HG02884 (cell line): ENCODE measurements around the gene VTN.

Experiments used
- ATAC-seq: cut with Tn5 transposase; IDR thresholded peaks from one replicate; pipeline ENCODE4 v1.9.1; 2021; ENCODE audit warnings: mild to moderate bottlenecking, moderate library complexity; ENCODE audit not compliant: unreplicated experiment

Gene VTN

DNA sequence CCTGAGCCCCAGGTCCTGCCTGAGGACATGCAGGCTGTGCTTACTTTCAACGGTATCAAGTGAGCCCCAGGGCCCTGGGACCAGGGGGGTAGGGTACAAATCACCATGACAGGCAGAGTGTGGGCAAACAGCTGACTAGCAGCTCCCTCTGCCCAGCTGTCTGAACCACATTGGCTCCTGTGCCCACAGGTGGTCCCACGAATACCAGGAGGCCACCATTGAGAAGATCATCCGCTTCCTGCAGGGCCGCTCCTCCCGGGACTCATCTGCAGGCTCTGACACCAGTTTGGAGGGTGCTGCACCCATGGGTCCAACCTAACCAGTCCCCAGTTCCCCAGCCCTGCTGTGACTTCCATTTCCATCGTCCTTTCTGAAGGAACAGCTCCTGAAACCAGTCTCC is 25.9 kb upstream of the VTN start:
- no peak for ATAC-seq

DNA sequence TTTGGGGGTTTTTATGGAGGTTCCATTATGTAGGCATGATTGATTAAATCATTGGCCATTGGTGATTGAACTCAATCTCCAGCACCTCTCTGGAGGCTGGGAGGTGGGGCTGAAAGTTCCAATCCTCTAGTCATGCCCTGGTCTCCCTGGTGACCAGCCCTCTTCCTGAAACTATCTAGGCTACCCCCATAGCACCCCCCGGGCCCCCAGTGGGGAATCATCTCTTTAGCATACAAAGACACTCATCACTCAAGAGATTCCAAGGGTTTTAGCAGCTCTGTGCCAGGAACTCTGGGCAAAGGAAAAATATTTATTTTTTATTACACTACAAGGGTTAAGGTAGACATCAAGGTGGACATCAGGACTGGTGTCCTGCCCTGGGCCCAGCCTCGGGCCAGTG is 25.3 kb upstream of the VTN start:
- no peak for ATAC-seq

DNA sequence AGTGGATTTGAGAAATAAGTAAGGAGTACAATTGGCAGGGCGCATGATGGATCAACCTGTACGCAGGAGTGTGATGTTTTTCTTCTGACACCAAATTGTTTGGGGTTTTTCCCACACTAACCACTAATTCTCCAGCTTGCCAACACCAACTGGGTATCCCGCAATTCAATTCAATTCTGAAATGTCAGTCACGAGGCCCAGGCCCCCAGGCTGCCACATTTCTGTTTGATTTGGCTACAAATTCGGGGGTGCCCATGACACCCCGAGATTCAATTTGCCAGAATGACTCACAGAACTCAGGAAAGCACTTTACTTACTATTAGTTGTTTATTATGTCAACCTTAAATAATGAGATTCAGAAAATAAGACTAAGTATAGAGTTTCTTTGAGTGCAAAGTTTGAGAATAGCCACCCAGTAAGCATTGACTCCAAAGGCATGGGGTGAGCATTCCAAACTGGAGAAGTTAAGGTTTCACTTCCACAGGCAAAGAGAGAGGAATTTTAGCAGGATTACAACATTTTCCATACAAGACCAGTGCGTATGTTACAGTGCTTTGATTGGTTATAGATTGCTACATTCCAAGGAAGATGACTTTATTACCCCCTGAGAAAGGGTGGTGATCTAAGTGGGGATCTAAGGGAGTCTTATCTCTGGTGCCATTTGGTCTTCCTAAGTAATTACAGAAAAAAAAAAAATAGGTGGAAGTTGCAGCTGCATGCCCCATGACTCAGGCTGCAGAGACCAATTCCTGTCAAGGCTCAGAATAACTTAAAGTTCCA is 24.4 kb upstream of the VTN start:
- no peak for ATAC-seq

DNA sequence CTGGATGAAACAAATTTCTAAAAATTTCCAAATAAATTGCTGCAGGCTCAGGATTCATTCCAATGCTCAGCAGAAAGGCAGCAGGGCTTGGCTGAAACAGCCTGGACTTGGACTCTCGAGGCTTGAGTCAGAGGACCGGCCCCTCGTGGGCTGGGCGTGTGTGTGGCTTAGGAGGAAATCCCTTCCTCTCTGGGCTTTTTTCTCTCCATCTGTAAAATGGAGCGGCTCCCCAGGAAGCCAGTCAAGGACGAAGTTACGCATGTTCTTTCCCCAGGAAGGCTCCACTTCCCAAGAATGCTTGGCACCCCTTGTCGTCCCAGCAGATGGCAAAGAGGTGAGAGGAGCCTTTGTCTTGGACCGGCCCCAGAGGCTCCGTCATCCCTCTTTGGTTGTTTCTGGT is 22.4 kb upstream of the VTN start:
- no peak for ATAC-seq

DNA sequence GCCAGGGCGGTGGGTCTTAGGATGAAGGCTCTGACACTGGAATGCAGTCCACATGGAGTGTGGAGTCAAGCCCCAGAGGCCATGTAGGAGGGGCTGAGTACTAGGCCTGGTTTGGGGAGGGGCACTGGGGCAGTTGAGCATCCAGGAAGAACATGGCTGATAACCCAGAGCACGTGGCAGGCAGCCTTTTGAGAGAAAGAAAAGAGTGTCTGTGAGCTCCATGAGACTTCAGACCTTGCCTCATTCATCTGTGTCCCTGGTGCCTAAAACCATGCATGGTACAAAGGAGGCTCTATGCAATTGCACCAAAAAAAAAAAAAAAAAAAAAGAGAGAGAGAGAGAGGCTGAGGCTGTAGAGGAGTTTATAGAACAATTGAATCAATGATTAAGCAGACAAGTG is 21.3 kb upstream of the VTN start:
- ATAC-seq = no peak

DNA sequence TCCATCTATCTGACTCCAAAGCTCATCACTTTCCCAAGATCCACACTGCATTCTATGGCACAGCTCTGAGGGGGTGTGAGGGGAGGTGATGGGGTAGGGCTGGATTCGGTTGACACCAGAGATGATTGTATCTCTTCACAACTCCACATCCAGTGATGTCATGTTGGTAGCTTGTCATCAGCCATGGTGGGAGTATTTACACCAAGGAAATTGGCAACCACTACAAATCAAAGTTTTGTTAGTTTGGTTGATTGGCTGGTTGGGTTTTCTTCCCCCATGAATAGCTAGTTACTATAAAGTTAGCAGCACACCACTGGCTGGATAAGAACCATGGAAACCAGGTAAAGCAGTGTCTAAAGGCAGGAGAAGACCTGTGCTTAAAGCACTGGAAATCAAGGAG is 20.9 kb upstream of the VTN start:
- ATAC-seq = no peak

DNA sequence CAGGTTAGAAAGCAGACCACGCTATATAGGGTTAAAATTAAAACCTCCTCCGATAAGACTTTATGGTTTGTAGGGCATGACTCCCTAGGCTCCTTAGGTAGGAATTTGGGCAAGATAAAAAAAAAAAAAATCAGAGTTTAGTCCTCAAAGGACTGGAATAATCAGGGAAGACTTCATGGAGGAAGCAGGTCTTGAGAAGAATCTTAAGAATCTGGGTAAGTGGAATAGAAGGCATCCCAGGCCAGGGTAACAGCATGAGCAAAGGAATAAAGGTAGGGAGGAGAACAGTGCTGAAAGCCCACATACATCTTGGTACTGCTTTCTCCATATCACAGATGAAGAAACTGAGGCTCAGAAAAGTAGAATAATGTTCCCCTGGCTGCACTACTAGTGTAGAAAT is 20.5 kb upstream of the VTN start:
- no peak for ATAC-seq

DNA sequence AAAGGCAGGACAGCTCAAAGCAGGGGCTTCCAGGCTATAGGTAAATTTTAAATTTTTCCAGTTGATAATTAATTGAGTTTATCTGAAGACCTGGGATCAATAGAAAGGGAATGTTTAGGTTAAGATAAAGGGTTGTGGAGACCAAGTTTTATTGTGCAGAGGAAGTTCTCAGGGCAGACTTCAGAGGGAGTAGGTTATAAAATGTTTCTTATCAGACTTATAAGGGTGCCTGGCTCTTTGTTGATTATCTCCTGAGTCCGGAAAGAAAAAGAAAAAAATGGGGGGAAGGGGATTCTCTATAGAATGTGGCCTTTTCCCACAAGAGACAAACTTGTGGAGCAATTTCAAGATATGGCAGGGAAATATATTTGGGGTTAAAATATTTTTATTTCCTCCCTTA is 20.0 kb upstream of the VTN start:
- no peak for ATAC-seq

DNA sequence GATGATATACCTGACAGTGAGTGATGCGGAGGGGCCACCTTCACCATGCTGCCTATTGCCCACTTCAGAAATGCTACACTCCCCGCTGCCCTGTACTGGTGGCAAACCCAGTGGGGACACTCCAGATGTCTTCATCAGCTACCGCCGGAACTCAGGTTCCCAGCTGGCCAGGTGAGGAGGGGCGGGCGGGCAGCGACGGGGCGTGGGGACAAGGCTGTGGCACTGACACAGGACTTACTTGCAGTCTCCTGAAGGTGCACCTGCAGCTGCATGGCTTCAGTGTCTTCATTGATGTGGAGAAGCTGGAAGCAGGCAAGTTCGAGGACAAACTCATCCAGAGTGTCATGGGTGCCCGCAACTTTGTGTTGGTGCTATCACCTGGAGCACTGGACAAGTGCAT is 18.0 kb upstream of the VTN start:
- no peak for ATAC-seq

DNA sequence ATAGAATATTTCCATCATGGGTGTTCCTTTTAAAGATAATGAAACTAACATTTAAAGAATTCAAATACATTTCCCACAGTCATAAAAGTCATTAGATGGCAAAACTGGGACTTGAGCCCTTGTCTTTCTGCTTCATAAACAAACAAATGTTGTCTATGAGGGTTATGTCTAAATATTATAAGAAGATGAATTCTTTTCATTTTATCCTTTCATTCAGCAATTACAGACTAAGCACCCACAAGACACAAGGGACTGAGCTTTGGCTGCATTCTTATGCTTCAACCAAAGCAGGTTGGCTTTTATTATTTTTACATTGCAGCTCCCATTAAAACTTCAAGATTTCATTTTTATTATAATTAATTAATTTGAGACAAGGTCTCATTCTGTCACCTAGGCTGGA is 16.3 kb upstream of the VTN start:
- no peak for ATAC-seq

DNA sequence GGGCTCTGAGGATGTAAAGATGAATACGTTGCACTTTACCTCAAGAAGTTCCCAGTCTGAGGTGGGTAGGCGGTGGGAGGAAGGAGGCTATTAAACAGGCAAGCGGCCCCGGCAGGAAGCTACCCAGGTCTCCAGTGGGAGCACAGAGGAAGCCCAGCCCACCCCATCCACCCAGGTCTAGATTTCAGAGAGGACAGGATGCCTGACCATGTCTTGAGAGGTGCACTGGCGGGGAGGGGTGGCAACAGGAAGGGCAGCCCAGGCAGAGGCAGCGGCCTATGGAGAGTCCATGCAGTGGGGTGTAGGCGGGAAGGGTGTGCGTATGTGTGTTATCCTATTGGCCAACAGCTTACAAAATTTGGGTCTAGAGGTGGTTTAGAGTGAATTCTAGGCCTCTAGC is 15.3 kb upstream of the VTN start:
- ATAC-seq = no peak

DNA sequence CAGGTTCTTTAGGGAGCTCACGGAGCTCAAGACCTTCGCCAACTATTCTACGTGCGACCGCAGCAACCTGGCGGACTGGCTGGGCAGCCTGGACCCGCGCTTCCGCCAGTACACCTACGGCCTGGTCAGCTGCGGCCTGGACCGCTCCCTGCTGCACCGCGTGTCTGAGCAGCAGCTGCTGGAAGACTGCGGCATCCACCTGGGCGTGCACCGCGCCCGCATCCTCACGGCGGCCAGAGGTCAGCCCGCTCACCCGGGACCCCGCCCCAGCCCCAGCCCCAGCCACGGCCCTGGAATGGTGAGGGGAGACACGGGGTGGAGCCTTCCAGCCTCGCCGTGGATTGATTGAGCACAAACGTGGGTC is 14.9 kb upstream of the VTN start:
- ATAC-seq = no peak

DNA sequence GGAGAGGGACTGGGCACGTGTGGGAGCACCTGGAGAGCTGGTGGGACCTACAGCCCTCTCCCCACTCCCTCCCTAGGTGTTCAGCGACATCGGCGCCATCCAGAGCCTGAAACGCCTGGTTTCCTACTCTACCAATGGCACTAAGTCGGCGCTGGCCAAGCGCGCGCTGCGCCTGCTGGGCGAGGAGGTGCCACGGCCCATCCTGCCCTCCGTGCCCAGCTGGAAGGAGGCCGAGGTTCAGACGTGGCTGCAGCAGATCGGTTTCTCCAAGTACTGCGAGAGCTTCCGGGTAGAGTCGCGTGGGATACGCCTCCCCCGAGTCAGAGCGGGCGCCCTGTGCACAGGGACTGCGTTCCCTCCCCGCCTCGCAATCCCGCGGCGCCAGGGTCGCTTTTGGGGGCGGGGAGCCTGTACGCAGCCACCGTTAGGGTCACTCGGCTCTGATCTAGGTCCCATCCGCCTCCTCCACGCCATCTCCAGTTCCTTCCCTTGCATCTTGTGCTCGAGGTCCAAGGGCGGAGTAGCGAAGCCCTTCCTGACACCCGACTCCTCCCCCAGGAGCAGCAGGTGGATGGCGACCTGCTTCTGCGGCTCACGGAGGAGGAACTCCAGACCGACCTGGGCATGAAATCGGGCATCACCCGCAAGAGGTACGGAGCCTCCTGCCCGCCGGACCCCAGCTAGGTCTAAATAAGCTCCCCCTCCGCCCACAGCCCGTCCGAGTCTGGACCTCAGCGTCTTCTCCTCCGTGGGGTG is 14.4 kb upstream of the VTN start:
- no peak for ATAC-seq

DNA sequence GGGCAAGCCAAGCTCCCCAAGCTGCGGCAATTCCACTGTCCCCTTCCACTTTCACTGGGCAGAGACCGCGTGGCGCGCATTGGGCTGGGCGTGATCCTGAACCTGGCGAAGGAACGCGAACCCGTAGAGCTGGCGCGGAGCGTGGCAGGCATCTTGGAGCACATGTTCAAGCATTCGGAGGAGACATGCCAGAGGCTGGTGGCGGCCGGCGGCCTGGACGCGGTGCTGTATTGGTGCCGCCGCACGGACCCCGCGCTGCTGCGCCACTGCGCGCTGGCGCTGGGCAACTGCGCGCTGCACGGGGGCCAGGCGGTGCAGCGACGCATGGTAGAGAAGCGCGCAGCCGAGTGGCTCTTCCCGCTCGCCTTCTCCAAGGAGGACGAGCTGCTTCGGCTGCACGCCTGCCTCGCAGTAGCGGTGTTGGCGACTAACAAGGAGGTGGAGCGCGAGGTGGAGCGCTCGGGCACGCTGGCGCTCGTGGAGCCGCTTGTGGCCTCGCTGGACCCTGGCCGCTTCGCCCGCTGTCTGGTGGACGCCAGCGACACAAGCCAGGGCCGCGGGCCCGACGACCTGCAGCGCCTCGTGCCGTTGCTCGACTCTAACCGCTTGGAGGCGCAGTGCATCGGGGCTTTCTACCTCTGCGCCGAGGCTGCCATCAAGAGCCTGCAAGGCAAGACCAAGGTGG is 11.2 kb upstream of the VTN start:
- ATAC-seq = no peak

DNA sequence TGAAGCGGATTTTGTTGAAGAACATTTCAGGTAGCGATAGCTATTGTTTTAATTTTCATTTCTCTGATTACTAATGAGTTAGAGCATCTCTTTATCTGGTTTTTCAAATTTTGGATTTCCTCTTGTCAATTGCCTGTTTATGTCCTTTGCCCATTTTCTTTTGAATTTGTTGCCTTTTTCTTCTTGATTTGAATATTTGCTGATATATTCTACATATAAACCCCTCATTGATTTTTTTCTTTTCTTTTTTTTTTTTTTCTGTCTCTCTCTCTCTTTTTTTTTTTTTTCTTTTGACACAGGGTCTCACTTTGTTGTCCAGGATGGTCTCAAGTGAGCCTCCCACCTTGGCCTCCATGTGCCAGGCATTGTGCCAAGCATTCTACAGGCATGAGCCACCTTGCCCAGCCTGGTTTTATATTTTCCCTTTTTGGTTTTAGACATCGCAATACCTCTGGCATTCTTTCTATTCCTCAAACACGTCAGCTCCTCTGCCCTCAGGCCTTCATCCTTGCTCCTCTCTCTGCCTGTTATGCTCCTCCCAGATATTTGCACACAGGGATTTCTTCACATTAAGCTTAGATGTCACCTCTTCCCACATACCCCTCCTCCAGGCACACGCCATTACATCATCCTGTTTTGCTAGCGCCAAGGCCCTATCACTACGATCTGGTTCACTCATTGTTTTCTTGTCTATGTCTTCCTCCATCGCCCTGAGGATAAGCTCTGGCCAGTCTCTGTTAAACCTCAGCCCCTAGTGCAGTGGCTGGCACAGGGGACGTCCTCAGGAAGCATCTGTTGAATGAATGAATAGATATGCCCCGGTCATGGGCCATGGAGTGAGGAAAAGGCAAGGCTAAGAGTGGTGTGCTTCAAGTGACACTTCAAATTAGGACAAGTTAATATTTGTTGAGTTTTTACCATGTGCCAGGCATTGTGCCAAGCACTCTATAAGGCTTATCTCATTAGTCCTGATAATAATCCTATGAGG is 10.0 kb upstream of the VTN start:
- ATAC-seq = no peak

DNA sequence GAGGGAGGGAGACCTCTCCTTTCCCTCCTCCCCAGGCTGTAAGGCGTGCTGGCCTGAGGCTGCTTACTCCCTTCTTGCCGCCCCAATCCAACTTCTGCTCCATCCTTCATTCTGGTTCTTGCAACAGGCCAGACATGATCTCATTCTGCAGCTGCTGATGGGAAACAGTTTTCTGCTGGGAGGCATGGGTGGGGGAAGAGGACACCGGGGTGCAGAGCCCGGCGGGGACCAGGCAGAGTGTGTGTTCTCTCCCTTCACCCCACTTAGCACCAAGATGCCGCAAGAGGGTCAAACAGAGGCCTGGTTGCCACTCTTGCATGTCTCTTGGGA is 2.8 kb upstream of the VTN start:
- no peak for ATAC-seq

DNA sequence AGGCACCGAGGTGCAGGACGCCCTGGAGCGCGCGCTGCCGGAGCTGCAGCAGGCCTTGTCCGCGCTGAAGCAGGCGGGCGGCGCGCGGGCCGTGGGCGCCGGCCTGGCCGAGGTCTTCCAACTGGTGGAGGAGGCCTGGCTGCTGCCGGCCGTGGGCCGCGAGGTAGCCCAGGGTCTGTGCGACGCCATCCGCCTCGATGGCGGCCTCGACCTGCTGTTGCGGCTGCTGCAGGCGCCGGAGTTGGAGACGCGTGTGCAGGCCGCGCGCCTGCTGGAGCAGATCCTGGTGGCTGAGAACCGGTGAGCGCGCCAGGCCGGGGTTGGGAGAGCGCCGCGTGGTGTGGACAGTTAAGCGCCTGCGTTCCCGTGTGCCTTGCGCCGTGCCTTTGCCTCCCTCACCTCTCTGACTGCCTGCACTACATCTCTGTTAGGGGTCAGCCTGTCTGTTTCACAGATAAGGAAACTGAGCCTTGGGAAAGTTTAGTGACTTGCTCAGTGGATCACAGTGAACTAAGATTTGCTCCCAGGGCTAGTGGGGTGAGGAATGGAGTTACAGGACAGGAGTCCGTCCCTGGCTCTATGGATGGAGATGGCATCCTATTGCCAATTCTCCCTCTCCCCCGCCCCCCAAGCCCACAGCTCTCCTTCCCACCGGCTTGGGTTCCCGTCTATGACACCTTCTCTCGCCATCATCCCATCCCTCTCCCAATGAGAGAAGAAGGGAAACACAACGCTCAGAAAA is 2.3 kb upstream of the VTN start:
- no peak for ATAC-seq

DNA sequence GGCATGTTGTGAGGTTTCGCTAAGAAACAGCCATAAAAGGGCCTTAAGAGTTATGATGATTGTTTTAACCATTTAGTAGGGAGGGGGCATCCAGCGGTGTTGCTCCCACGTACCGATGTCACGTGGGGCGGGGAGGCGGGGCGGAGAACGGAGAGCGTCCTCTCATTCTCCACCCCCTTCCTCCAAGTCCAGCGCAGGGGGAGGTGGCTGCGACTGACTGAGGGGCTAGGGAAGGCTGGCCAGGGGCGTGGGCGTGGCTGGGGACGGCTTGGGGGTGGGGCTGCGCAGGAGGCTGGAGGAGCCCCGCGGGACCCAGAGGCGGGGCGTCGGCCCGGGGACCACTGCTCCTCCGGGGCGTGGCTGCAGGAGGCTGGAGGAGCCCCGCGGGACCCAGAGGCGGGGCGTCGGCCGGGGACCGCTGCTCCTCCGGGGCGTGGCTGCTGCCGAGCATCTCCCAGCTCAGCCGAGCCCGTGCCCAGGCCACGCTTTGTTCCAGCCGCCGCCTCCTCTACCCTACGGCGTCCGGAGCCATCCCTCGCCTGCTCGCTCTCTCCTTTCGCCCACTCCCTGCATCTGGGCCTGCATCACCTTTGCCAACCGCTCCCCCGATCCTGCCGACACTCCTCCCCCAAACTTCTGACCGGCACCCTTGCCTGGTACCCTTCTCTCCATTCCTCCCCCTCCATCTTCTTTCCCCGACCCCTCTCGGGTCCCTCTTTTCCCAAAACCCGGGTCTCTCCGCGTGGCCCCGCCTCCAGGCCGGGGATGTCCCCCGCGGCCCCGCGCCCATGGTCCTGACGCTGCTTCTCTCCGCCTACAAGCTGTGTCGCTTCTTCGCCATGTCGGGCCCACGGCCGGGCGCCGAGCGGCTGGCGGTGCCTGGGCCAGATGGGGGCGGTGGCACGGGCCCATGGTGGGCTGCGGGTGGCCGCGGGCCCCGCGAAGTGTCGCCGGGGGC is 1.4 kb upstream of the VTN start, which contains the start of gene SARM1:
SARM1 (plus strand) TSS at position 450 of the 958 bp plus-strand sequence; CDS start at position 789, 339 bp downstream.
- peak; percentile 74 for ATAC-seq

DNA sequence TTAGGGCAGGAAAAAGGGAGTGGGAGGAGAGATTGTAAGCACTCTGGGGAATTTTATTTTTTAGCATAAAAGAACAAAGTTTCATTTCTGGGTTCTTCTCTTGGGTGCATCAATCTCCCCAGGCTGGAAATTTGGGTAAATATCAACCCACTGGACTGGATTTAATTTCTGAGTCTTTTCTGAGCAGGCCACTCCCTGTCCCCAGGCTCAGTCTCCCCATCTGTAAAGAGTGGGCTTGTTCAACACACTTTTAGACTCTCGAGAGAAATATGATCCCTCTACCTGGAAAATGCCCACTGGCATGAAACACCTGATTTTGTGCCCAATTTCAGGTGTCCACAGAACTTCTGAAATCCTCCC is 617 bp upstream of the VTN start:
- no peak for ATAC-seq
